ENCODE measurements around the gene TAF4. TPM values are rescaled to one million over a fixed set of nuclear protein-coding genes. Genes with fewer than 3 reads are reported as not detected.

Gene TAF4
- total RNA-seq, 4 donors from 2014 or later, result 18.0 to 31.8 (median 25.8) TPM

DNA sequence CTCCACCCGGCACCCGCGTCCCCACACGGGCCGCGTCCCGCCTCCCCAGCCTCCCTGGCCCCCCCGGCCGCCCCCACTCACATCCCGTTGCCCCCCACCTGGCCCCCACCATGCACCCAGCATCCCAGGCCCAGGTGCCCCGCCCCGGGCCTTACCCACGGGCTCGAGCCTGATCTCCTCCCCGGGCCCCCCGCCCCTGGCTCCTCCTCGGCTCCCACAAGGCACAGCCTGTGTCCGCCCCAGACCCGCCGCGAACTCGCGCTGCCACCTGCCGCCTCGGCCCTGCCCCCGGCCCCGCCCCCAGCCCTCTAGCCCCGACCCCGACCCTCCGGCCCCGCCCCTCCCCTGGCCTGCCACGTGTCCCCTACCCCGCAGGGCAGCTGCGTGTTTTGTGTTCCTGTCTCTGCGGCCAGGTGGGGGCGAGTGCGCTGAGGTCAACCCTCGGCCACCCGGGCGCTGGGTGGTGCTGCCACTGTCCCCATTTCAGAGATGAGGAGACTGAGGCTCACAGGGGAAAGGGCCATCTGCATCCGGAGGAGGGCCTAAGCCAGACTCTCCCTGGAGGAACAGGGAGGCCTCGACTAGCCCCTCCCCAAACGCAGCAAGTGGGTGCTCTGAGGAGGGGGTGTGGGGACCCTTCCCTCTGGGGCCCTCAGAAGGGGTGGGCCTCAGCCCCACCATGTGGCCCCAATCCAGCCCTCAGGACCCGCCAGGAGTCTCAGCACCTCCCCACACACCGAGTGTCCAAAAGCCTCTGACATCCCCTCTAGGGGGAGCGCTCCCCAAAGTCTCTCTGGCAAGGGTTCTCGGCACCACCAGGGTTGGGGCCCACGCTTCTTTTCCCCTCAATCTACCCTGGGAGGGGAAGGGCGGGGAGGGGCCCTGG, 99.8 kb downstream of the TAF4 start:
- H3K36me3 ChIP-seq, result no peaks in the 10 kb centered on the region
- H3K4me1 ChIP-seq, result peaks cover 10% of the 10 kb centered on the region
- WGBS, result 19% methylated on average over 5 of the region's 49 CpGs
- no peak for DNase-seq (ENCODE audit: low spot score in 2 of 2)
- peaks cover 36% of the 10 kb centered on the region for H3K27me3 ChIP-seq
- H3K27ac ChIP-seq, result no peak overlapping the region
- H3K4me3 ChIP-seq, result no peak overlapping the region
- H3K9me3 ChIP-seq, result no peaks in the 10 kb centered on the region
- no peak for TF ChIP-seq POLR2A (IDR thresholded peaks at IDR 0.05)

DNA sequence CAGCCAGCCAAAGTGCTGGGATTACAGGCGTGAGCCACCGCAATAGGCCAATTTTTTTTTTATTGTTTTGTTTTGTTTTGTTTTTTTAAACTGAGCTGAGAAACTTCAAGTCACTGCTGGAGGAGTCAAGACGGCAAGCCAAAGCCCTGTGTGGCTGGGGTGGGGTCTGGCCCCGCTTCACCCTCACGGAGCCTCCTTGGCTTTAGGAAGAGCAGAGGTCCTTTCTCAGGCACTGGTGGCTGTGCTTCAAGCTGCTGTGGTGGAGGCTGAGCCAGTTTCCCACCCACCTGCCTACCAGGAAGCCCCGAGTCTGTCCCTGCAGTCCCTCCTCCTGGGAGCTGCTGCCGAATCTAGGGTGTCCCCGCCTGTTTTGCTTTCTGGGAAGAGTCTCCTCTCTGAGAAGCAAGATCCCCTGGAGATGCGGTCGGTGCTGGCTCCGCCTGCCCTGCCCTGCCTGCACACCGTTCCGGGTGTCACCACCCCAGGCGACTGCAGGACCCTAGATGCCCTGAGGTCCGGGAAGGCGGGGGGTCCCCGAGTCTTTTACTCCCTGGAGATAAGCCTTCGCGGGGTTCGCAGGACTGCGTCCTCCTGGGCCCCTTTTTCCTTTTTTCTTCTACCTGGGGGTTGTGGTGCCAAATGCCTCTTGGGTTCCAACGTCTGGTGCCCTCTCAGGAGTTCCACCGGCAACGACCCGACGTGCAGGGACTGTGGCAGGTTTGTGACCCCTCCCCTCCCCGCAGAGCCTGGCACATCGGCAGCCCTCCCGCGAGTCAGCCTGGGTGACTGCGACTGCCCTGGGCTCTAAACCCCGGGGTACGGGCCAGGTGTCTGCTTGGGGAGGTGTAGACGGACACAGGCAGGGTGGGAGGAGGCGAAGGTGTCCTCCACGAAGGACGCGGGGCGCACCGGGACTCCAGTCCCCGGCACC, 100.7 kb downstream of the TAF4 start:
- no peak overlapping the region for H3K4me3 ChIP-seq
- TF ChIP-seq, protein P1, sequence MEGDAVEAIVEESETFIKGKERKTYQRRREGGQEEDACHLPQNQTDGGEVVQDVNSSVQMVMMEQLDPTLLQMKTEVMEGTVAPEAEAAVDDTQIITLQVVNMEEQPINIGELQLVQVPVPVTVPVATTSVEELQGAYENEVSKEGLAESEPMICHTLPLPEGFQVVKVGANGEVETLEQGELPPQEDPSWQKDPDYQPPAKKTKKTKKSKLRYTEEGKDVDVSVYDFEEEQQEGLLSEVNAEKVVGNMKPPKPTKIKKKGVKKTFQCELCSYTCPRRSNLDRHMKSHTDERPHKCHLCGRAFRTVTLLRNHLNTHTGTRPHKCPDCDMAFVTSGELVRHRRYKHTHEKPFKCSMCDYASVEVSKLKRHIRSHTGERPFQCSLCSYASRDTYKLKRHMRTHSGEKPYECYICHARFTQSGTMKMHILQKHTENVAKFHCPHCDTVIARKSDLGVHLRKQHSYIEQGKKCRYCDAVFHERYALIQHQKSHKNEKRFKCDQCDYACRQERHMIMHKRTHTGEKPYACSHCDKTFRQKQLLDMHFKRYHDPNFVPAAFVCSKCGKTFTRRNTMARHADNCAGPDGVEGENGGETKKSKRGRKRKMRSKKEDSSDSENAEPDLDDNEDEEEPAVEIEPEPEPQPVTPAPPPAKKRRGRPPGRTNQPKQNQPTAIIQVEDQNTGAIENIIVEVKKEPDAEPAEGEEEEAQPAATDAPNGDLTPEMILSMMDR (IDR thresholded peaks at IDR 0.05), result no peak
- TF ChIP-seq POLR2AphosphoS5 (IDR thresholded peaks at IDR 0.05) (no peak), POLR2A (IDR thresholded peaks at IDR 0.05) (no peak), EP300 (IDR thresholded peaks at IDR 0.05) (no peak)
- WGBS, result 15% methylated on average over 31 of the region's 41 CpGs

DNA sequence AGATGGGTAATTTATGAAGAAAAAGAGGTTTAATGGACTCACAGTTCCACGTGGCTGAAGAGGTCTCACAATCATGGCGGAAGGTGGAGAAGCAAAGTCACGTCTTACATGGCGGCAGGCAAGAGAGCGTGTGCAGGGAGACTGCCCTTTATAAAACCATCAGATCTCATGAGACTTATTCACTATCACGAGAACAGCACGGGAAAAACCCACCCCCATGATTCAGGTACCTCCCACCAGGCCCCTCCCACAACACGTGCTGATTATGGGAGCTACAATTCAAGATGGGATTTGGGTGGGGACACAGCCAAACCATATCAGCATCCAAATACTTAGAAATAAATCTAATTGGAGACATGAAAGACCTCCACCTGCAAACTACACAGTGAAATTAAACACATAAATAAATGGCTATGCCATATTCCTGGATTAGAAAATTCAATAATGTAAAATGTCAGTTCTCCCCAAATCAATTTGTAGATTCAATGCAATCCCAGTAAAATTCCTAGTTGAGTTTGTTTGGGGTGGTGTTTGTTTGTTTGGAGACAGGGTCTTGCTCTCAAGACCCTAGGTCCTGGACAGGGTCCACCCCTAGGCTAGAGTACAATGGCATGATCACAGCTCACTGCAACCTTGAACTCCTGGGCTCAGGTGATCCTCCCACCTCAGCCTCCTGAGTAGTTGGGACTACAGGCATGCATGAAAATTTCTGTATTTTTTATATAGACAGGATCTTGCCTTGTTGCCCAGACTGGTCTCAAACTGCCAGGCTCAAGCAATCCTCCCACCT, 101.6 kb downstream of the TAF4 start:
- DNase-seq (ENCODE audit: low spot score in 2 of 2), result no peak
- Histone ChIP-seq H3K4me3 (no peak overlapping the region), H3K36me3 (no peaks in the 10 kb centered on the region), H3K27ac (no peak overlapping the region), H3K27me3 (peaks cover 36% of the 10 kb centered on the region), H3K9me3 (no peaks in the 10 kb centered on the region), H3K4me1 (peaks cover 10% of the 10 kb centered on the region)
- TF ChIP-seq POLR2AphosphoS5 (IDR thresholded peaks at IDR 0.05) (no peak), EP300 (IDR thresholded peaks at IDR 0.05) (no peak), POLR2A (IDR thresholded peaks at IDR 0.05) (no peak)
- TF ChIP-seq, protein P1 (IDR thresholded peaks at IDR 0.05), result no peak
- WGBS, result 87% methylated on average over 8 of the region's 8 CpGs

More for the DNA sequence above, 100.7 kb downstream of the TAF4 start:
- Histone ChIP-seq H3K36me3 (no peaks in the 10 kb centered on the region), H3K4me1 (peaks cover 10% of the 10 kb centered on the region), H3K9me3 (no peaks in the 10 kb centered on the region), H3K27ac (no peak overlapping the region), H3K27me3 (peaks cover 36% of the 10 kb centered on the region)
- no peak for DNase-seq (ENCODE audit: low spot score in 2 of 2)

DNA sequence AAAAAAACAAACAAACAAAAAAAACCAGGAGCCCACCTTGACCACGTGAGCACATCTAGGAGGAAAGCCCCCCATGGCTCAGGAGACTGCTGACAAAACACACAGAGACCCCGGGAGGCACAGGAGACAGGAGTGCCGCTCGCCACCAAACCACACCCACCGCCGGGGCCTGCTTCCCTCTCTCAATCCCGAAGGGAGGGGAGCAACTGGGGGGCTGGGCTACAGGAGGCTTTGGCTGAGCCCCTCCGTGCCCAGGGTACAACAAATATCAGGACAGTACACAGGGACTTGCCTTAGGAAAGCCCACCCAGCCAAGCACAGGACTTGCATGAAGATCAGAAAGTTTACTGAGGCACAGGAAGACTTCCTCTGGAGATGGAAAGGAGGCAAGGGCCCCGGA, 102.5 kb downstream of the TAF4 start:
- TF ChIP-seq EP300 (IDR thresholded peaks at IDR 0.05) (no peak), POLR2A (IDR thresholded peaks at IDR 0.05) (no peak), POLR2AphosphoS5 (IDR thresholded peaks at IDR 0.05) (no peak)
- H3K4me3 ChIP-seq, result no peak overlapping the region
- H3K4me1 ChIP-seq, result peaks cover 10% of the 10 kb centered on the region
- H3K27me3 ChIP-seq, result peaks cover 36% of the 10 kb centered on the region
- H3K36me3 ChIP-seq, result no peaks in the 10 kb centered on the region
- no peak for DNase-seq (ENCODE audit: low spot score in 2 of 2)
- no peak overlapping the region for H3K27ac ChIP-seq
- 72% methylated on average over 8 of the region's 9 CpGs for WGBS
- no peaks in the 10 kb centered on the region for H3K9me3 ChIP-seq

- Histone ChIP-seq H3K4me3 (no peak overlapping the region), H3K36me3 (no peaks in the 10 kb centered on the region), H3K27ac (no peak overlapping the region), H3K27me3 (peaks cover 21% of the 10 kb centered on the region), H3K4me1 (peaks cover 10% of the 10 kb centered on the region), H3K9me3 (no peaks in the 10 kb centered on the region)
- DNase-seq (ENCODE audit: low spot score in 2 of 2), result no peak
- 95% methylated on average over 12 of the region's 12 CpGs for WGBS
- TF ChIP-seq POLR2AphosphoS5 (IDR thresholded peaks at IDR 0.05) (no peak), POLR2A (IDR thresholded peaks at IDR 0.05) (no peak), EP300 (IDR thresholded peaks at IDR 0.05) (no peak)
- TF ChIP-seq, protein P1 (IDR thresholded peaks at IDR 0.05), result no peak
Measured at GRCh38 chr20:61960836-61961235, 104.8 kb downstream of the TAF4 start.
